Measurements from ENCODE around the gene GRIP2. TPM values are rescaled to one million over a fixed set of nuclear protein-coding genes. Genes with fewer than 3 reads are reported as not detected.

Gene GRIP2
- total RNA-seq, 2 donors from 2014 or later: 0.47 to 0.53 TPM

GRCh38 chr3:14510838-14511622 is 29.1 kb downstream of the GRIP2 start:
- no peaks in the 10 kb centered on the region for H3K36me3 ChIP-seq
- no peak for TF ChIP-seq CTCF (IDR thresholded peaks at IDR 0.05)
- H3K4me3 ChIP-seq: no peak overlapping the region
- H3K27me3 ChIP-seq: no peaks in the 10 kb centered on the region
- H3K4me1 ChIP-seq: no peaks in the 10 kb centered on the region
- no peaks in the 10 kb centered on the region for H3K9me3 ChIP-seq
- no peak overlapping the region for H3K27ac ChIP-seq
- DNase-seq: no peak
- no peak overlapping the region for H3K9ac ChIP-seq (ENCODE audit: low read depth in 2 of 2, low read length in 2 of 2)
- intact Hi-C loops (cut with DNase I): loop anchor here (10.0 kb wide), 1 partner anchor 274 kb away; no protein-coding TSS in a partner anchor

GRCh38 chr3:14509796-14510100 is 30.4 kb downstream of the GRIP2 start:
- no peak for TF ChIP-seq CTCF (IDR thresholded peaks at IDR 0.05)
- H3K9ac ChIP-seq (ENCODE audit: low read depth in 2 of 2, low read length in 2 of 2): no peak overlapping the region
- intact Hi-C loops (cut with DNase I): loop anchor here (5.0 to 10.0 kb wide), 2 partner anchors 38 to 275 kb away; no protein-coding TSS in a partner anchor
- no peak overlapping the region for H3K27ac ChIP-seq
- H3K4me3 ChIP-seq: no peak overlapping the region
- no peaks in the 10 kb centered on the region for H3K4me1 ChIP-seq
- DNase-seq: no peak
- H3K27me3 ChIP-seq: no peaks in the 10 kb centered on the region
- H3K36me3 ChIP-seq: no peaks in the 10 kb centered on the region
- H3K9me3 ChIP-seq: no peaks in the 10 kb centered on the region

GRCh38 chr3:14508966-14509795 is 31.0 kb downstream of the GRIP2 start:
- no peak overlapping the region for H3K4me3 ChIP-seq
- TF ChIP-seq CTCF (IDR thresholded peaks at IDR 0.05): peak; percentile 95
- H3K9me3 ChIP-seq: no peaks in the 10 kb centered on the region
- H3K4me1 ChIP-seq: no peaks in the 10 kb centered on the region
- no peaks in the 10 kb centered on the region for H3K36me3 ChIP-seq
- no peaks in the 10 kb centered on the region for H3K27me3 ChIP-seq
- DNase-seq: peak; percentile 71
- H3K9ac ChIP-seq (ENCODE audit: low read depth in 2 of 2, low read length in 2 of 2): no peak overlapping the region
- H3K27ac ChIP-seq: no peak overlapping the region
- intact Hi-C loops (cut with DNase I): loop anchor here (5.0 kb wide), 1 partner anchor 38 kb away; no protein-coding TSS in a partner anchor

GRCh38 chr3:14508505-14508819 is 31.7 kb downstream of the GRIP2 start:
- H3K9me3 ChIP-seq: no peaks in the 10 kb centered on the region
- H3K4me1 ChIP-seq: no peaks in the 10 kb centered on the region
- no peaks in the 10 kb centered on the region for H3K36me3 ChIP-seq
- H3K27ac ChIP-seq: no peak overlapping the region
- H3K9ac ChIP-seq (ENCODE audit: low read depth in 2 of 2, low read length in 2 of 2): no peak overlapping the region
- no peaks in the 10 kb centered on the region for H3K27me3 ChIP-seq
- H3K4me3 ChIP-seq: no peak overlapping the region
- DNase-seq: no peak
- TF ChIP-seq CTCF (IDR thresholded peaks at IDR 0.05): no peak
- intact Hi-C loops (cut with DNase I): loop anchor here (5.0 kb wide), 1 partner anchor 39 kb away; no protein-coding TSS in a partner anchor

- H3K36me3 ChIP-seq: no peaks in the 10 kb centered on the region
- no peak overlapping the region for H3K9ac ChIP-seq (ENCODE audit: low read depth in 2 of 2, low read length in 2 of 2)
- no peaks in the 10 kb centered on the region for H3K9me3 ChIP-seq
- TF ChIP-seq CTCF (IDR thresholded peaks at IDR 0.05): no peak
- no peak overlapping the region for H3K27ac ChIP-seq
- no peaks in the 10 kb centered on the region for H3K27me3 ChIP-seq
- intact Hi-C loops (cut with DNase I): loop anchor here (5.0 kb wide), 1 partner anchor 39 kb away; no protein-coding TSS in a partner anchor
- DNase-seq: no peak
- no peak overlapping the region for H3K4me3 ChIP-seq
- no peaks in the 10 kb centered on the region for H3K4me1 ChIP-seq
These were observed 32.2 kb downstream of the GRIP2 start for GRCh38 chr3:14507757-14508504.
